Breast epithelium (tissue), 4 donors: ENCODE data around the gene GPR137. TPM values are rescaled to one million over a fixed set of nuclear protein-coding genes. Genes with fewer than 3 reads are reported as not detected.

Experiments used
- DNase-seq, 2 donors: peaks; one replicate each; pipeline ENCODE4 v3.0.0-alpha.2; 2019; ENCODE audit warnings: low spot score in 2 of 2
- H3K27ac ChIP-seq, 2 donors: fragments of 200-600 bp; sonication (generic) in 1 of 2; one replicate each; pipeline ENCODE4 v1.5.1; 2016 to 2019; ENCODE audit warnings: mild to moderate bottlenecking in 1 of 2
- H3K27me3 ChIP-seq, 2 donors: fragments of 200-600 bp; sonication (generic) in 1 of 2; one replicate each; pipeline versions ENCODE4 v1.5.1 to v1.6.0; 2017 to 2019; ENCODE audit warnings: control low read depth in 1 of 2, mild to moderate bottlenecking in 1 of 2
- H3K36me3 ChIP-seq: fragments of 200-600 bp; one replicate; pipeline ENCODE4 v1.5.1; 2019
- H3K4me1 ChIP-seq, 2 donors: fragments of 200-600 bp; sonication (generic); one replicate each; pipeline ENCODE4 v1.5.1; 2016 to 2019; ENCODE audit warnings: control low read depth in 1 of 2
- H3K4me3 ChIP-seq, 3 donors: fragments of 200-600 bp; sonication (generic); 1 replicate in 2 of 3; 2 replicates in 1 of 3; pipeline ENCODE4 v1.5.1; 2016 to 2019; ENCODE audit warnings: mild to moderate bottlenecking in 3 of 3, moderate library complexity in 2 of 3
- H3K9me3 ChIP-seq, 2 donors: fragments of 200-600 bp; sonication (generic) in 1 of 2; one replicate each; pipeline ENCODE4 v1.5.1; 2016 to 2019; ENCODE audit warnings: control low read depth in 1 of 2
- POLR2A ChIP-seq: fragments of 450-650 bp; IDR thresholded peaks from one replicate; pipeline ENCODE4 v1.6.1; 2016; ENCODE audit warnings: antibody characterized with exemption, mild to moderate bottlenecking, moderate library complexity
- POLR2AphosphoS5 ChIP-seq, 3 donors: sonication (generic); formaldehyde crosslinking; IDR thresholded peaks; one replicate each; pipeline ENCODE4 v1.6.1; 2017; ENCODE audit warnings: antibody characterized with exemption in 3 of 3
- intact Hi-C: fragments of 100-400 bp; cut with DNase I; formaldehyde crosslinking; loops from one replicate; pipeline ENCODE4 v1.15.1; 2023; ENCODE audit warnings: low total_unique reads
- total RNA-seq, 3 donors: library from RNA; depleted of rRNA; stranded (reverse); fragments of >200 nt; gene quantifications; one replicate each; pipeline ENCODE4 v1.1.0, GENCODE V29; 2016
- TF ChIP-seq, protein P1 (sequence below), 3 donors: fragments of 450-650 bp; IDR thresholded peaks; one replicate each; pipeline ENCODE4 v1.5.1; 2016 to 2017; ENCODE audit warnings: antibody characterized with exemption in 3 of 3, mild to moderate bottlenecking in 3 of 3, moderate library complexity in 3 of 3

GPR137 gene
- total RNA-seq, 3 donors from 2014 or later = 8.9 to 14.7 (median 11.1) TPM

DNA sequence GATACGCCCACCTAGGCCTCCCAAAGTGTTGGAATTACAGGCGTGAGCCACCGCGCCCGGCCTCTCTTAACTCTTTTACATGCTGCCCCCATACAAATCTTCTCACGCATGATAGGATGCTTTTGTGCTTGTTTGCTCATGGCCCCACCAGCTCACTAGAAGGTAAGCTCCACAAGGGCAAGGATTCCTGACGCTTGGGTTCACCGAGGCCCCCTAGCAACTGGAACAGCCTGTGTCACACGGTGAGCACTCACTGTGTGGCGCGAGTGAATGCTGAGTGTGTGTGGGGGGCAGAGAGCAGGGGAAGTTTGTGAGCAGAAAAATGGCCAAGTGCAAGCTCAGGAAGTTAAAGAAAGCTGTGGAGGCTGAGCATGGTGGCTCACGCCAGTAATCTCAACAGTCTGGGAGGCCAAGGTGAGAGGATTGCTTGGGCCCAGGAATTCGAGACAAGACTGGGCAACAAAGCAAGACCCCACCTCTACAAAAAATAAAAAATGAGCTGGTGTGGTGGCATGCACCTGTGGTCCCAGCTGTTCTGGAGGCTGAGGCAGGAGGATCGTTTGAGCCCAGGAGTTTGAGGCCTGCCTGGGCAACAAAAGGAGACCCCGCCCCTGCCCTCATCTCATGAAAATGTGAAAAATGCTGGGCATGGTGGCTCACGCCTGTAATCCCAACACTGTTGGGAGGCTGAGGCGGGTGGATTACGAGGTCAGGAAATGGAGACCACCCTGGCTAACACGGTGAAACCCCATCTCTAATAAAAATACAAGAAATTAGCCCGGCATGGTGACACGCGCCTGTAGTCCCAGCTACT, 3.5 kb upstream of the GPR137 start:
- DNase-seq = no peak
- H3K27ac ChIP-seq = no peak overlapping the region
- H3K4me3 ChIP-seq = no peak overlapping the region
- H3K36me3 ChIP-seq = no peaks in the 10 kb centered on the region
- peaks cover 3 to 21% of the 10 kb centered on the region in 2 donors for H3K4me1 ChIP-seq
- no peak for TF ChIP-seq POLR2A
- no peak for TF ChIP-seq POLR2AphosphoS5 (IDR thresholded peaks at IDR 0.05)
- TF ChIP-seq, protein P1, sequence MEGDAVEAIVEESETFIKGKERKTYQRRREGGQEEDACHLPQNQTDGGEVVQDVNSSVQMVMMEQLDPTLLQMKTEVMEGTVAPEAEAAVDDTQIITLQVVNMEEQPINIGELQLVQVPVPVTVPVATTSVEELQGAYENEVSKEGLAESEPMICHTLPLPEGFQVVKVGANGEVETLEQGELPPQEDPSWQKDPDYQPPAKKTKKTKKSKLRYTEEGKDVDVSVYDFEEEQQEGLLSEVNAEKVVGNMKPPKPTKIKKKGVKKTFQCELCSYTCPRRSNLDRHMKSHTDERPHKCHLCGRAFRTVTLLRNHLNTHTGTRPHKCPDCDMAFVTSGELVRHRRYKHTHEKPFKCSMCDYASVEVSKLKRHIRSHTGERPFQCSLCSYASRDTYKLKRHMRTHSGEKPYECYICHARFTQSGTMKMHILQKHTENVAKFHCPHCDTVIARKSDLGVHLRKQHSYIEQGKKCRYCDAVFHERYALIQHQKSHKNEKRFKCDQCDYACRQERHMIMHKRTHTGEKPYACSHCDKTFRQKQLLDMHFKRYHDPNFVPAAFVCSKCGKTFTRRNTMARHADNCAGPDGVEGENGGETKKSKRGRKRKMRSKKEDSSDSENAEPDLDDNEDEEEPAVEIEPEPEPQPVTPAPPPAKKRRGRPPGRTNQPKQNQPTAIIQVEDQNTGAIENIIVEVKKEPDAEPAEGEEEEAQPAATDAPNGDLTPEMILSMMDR (IDR thresholded peaks at IDR 0.05) = no peak
- no peaks in the 10 kb centered on the region for H3K9me3 ChIP-seq
- intact Hi-C loops = no loop called here
- H3K27me3 ChIP-seq = no peaks in the 10 kb centered on the region

DNA sequence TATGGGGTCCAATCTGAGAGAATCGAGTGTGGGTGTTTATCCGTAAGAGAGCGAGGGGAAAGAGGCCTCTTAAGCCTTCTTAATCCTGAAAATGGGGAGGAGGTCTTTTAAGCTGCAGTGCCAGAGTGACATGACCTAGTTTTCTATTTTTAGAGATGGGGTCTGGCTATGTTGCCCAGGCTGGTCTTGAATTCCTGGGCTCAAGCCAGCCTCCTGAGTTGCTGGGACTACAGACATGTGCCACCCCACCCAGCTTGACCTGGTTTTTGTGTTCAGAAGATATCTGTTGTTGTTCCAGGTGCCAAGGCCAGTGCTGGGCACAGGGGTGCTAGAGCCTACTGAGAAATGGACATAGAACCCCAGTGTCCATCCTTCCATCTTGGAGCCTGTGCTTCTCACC, 2.6 kb upstream of the GPR137 start:
- no peak for DNase-seq
- peak overlapping the region in 2 of 3 donors; percentile 91 for H3K4me3 ChIP-seq
- intact Hi-C loops = no loop called here
- H3K9me3 ChIP-seq = no peaks in the 10 kb centered on the region
- no peaks in the 10 kb centered on the region for H3K27me3 ChIP-seq
- no peaks in the 10 kb centered on the region for H3K36me3 ChIP-seq
- peaks cover 3 to 21% of the 10 kb centered on the region in 2 donors for H3K4me1 ChIP-seq
- peak overlapping the region in 1 of 2 donors; percentile 25 for H3K27ac ChIP-seq
- TF ChIP-seq POLR2A (no peak), POLR2AphosphoS5 (IDR thresholded peaks at IDR 0.05) (no peak)
- TF ChIP-seq, protein P1 (IDR thresholded peaks at IDR 0.05) = no peak

DNA sequence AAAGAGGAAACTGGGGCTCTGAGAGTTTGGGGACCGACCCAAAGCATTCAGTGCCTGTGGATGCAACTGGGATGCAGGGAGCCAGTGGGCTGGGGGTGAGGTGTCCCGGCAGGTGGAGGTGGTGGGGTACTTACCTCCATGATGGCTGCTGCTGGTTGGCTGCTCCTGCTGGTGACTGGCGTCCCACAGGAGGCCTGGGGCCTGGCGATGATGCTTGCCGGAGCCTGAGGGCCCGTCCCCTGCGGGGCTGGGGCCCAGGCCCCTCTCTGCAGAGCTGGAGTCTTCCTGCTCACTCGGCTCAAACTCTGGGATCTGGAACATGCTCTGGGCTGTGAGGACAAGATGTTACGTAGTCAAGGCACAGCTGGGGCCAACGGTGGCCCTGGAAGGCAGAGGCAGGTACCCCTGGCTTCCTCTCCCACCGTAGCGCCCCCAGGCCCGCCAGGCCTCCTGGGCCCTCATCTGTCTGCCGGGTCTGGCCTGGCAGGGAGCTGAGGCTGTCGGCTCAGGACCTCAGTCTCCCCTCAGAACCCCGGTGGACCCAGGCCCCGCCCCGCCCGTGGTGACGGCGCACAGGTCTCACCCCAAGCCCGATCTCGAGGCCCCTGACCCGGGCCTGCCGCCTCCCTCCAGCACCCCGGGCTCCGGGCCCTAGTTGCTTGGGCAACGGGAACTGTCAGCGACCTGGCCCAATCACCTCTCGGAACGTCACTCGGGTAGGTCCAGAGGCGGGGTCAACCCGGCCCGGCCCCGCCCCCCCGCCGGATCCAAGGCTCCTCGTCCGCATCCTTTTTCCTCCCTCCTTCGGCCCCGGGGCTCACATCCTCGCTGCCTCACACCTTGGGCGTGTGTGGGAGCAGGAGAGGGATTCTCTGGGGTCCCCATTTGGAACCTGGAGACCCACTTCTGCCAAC, 1.3 kb upstream of the GPR137 start, which contains the start of gene BAD:
Gene BAD (minus strand): TSS at position 618 of the 914 bp plus-strand sequence. CDS start 297 bp downstream, at position 321.
- intact Hi-C loops = no loop called here
- peaks cover 3 to 21% of the 10 kb centered on the region in 2 donors for H3K4me1 ChIP-seq

DNA sequence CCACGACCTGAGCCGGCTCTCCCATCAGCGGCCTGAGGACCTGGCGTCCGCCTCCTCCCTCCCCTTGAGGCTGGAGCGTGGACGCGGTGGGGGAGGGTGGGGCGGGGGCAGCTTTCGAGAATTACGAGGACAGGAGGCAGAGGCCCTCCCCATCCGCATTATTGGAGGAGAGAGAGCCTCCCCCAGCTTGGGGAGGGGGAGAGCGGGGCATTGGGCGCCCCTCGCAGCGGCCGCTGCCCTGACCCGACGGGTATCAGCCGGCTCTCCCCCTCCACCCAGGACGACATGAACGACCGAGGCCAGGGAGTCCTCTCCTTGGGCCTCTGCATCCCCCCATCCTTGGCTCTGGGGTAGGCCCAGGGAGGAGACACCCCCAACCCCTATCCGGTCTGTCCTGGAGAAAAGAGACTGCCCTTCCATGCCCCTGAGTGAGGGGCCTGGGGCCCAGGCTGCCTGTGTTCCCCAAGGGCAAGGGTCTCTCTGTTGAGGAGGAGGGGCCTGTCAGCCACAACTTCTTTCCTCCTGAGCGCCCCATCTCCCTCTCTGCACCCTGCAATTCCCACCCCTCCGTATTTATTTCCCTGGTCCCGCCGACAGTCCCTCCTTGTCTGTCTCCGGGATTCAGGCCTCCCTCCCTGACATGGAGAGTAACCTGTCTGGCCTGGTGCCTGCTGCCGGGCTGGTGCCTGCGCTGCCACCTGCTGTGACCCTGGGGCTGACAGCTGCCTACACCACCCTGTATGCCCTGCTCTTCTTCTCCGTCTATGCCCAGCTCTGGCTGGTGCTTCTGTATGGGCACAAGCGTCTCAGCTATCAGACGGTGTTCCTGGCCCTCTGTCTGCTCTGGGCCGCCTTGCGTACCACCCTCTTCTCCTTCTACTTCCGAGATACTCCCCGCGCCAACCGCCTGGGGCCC, 495 bp downstream of the GPR137 start:
- no peaks in the 10 kb centered on the region for H3K9me3 ChIP-seq
- intact Hi-C loops = no loop called here
- H3K4me1 ChIP-seq = peaks cover 5 to 22% of the 10 kb centered on the region in 2 donors
- H3K4me3 ChIP-seq = peak overlapping the region; percentile 84 to 91 (median 91)
- H3K36me3 ChIP-seq = no peaks in the 10 kb centered on the region
- DNase-seq = peak in 1 of 2 donors; percentile 40
- peak overlapping the region; percentile 93 to 98 for H3K27ac ChIP-seq
- H3K27me3 ChIP-seq = peaks cover 0 to 4% of the 10 kb centered on the region in 2 donors
- TF ChIP-seq POLR2A (no peak), POLR2AphosphoS5 (IDR thresholded peaks at IDR 0.05) (no peak)
- TF ChIP-seq, protein P1 (IDR thresholded peaks at IDR 0.05) = no peak

More for the DNA sequence above, 1.3 kb upstream of the GPR137 start, which contains the start of gene BAD:
- Histone ChIP-seq H3K36me3 (no peaks in the 10 kb centered on the region), H3K4me3 (peak within 1 kb of the TSS; percentile 84 to 91 (median 91)), H3K27ac (peak within 1 kb of the TSS; percentile 93 to 98), H3K9me3 (no peaks in the 10 kb centered on the region), H3K27me3 (no peaks in the 10 kb centered on the region)
- TF ChIP-seq POLR2AphosphoS5 (IDR thresholded peaks at IDR 0.05) (peak in 1 of 3 donors; percentile 25), POLR2A (peak; percentile 12)
- TF ChIP-seq, protein P1 (IDR thresholded peaks at IDR 0.05) = no peak
- DNase-seq = peak; percentile 95 to 96
